HG03280 (cell line): ENCODE data around the gene ZNF423.

ENCODE experiments used
- ATAC-seq: cut with Tn5 transposase; IDR thresholded peaks from one replicate; pipeline ENCODE4 v1.9.1; 2021; ENCODE audit warnings: mild to moderate bottlenecking, moderate library complexity; ENCODE audit not compliant: unreplicated experiment

The ZNF423 gene

GRCh38 chr16:49788986-49789385 lies 66.9 kb downstream of the ZNF423 start:
- ATAC-seq, result no peak

GRCh38 chr16:49788572-49788971 lies 67.3 kb downstream of the ZNF423 start:
- no peak for ATAC-seq

- no peak for ATAC-seq
Measured at GRCh38 chr16:49786926-49787557, 68.9 kb downstream of the ZNF423 start.

- no peak for ATAC-seq
Measured at GRCh38 chr16:49785970-49786369, 69.9 kb downstream of the ZNF423 start.

- no peak for ATAC-seq
Measured at GRCh38 chr16:49782405-49782804, 73.5 kb downstream of the ZNF423 start.

- no peak for ATAC-seq
Measured at GRCh38 chr16:49781401-49781800, 74.5 kb downstream of the ZNF423 start.

GRCh38 chr16:49780433-49780832 lies 75.5 kb downstream of the ZNF423 start:
- ATAC-seq, result no peak

GRCh38 chr16:49779979-49780378 lies 75.9 kb downstream of the ZNF423 start:
- no peak for ATAC-seq

- ATAC-seq, result no peak
Measured at GRCh38 chr16:49778202-49778930, 77.5 kb downstream of the ZNF423 start.

- no peak for ATAC-seq
Measured at GRCh38 chr16:49776734-49777133, 79.2 kb downstream of the ZNF423 start.

GRCh38 chr16:49776085-49776595 lies 79.8 kb downstream of the ZNF423 start:
- ATAC-seq, result no peak

- ATAC-seq, result no peak
Measured at GRCh38 chr16:49775581-49775980, 80.3 kb downstream of the ZNF423 start.

GRCh38 chr16:49775018-49775417 lies 80.9 kb downstream of the ZNF423 start:
- no peak for ATAC-seq

GRCh38 chr16:49773534-49774475 lies 82.1 kb downstream of the ZNF423 start:
- no peak for ATAC-seq

- ATAC-seq, result no peak
Measured at GRCh38 chr16:49767998-49768397, 87.9 kb downstream of the ZNF423 start.

GRCh38 chr16:49767414-49767813 lies 88.5 kb downstream of the ZNF423 start:
- no peak for ATAC-seq

- ATAC-seq, result no peak
Measured at GRCh38 chr16:49766225-49766624, 89.7 kb downstream of the ZNF423 start.

GRCh38 chr16:49763826-49764225 lies 92.1 kb downstream of the ZNF423 start:
- ATAC-seq, result no peak

- no peak for ATAC-seq
Measured at GRCh38 chr16:49760815-49761214, 95.1 kb downstream of the ZNF423 start.

- ATAC-seq, result no peak
Measured at GRCh38 chr16:49757559-49758069, 98.3 kb downstream of the ZNF423 start.
